ENCODE data around the gene SCMH1.

The SCMH1 gene

DNA sequence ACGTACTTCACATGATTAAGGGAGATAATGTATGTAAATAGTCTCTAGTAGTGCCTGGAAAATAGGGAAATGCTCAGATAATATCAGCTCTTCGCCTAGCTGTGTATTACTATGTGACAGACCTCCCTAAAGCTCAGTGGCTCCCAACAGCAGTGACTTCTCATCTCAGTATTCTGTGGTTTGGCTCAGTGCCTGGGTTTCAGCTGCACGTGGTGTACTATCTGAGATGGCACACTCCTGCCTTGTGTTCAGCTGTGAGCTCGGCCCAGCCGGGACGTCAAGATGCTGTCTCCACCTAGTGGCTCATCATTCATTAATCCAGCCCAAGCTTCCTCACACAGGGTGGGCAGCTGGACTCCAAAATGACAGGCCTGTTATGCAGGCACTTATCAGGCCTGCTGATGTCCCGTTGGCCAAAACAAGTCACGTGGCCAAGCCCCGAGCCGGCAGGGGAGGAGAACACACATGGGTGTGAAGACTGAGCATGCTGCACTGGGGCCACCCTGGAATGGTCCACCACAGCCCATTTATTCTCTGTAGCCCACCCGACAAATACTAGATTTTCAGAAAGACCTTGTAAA, 238.4 kb downstream of the SCMH1 start:
- peak; percentile 98 for DNase-seq (ENCODE audit: low read depth, low spot score)

DNA sequence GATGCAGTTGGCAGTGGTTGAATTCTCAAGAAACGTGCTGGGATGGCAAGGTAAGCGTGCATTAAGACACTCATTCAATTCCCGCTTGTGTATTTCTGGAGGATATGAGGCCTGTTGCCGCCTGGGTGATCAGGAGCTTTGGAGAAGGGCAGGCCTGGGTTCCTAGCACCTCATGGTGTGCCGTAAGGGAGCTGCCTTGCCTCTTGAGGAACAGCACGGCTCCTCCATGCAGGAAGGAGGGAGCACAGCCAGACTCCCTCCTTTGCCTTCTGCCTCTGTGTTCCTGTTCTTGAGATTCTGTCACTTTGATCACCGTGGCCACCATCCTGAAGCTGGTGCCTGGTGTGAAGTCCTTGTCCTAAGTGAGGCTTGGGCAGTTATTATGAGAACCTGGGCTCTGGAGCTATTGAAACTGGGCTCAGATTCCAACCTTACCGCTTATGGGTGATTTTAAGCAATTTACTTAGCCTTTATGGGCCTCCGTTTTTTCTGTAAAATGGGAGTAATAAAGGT, 238.9 kb downstream of the SCMH1 start:
- no peak for DNase-seq (ENCODE audit: low read depth, low spot score)

DNA sequence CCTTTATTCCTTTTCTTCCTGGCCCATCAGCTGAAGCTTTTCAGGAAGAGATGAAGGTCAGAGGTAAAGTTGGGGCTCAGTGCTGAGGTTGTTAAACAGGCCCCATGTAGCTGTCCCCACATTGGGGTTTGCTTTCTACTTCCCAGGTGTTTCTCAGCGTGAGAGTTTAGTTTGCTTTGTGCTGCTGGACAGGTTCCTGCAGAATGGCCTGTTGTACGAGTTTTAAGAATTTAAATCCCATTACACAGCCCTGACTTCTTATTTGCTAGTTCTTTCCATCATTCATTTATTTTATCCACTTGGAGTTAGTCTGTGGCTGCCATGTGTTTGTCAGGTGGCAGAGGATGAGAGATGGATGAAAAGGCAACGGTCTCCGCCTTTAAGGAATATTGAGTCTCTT, 243.4 kb downstream of the SCMH1 start:
- no peak for DNase-seq (ENCODE audit: low read depth, low spot score)

GRCh38 chr1:40997096-40997495, 245.0 kb downstream of the SCMH1 start:
- no peak for DNase-seq (ENCODE audit: low read depth, low spot score)

- no peak for DNase-seq (ENCODE audit: low read depth, low spot score)
Measured at GRCh38 chr1:40989066-40989465, 253.0 kb downstream of the SCMH1 start.

GRCh38 chr1:40988280-40988679, 253.8 kb downstream of the SCMH1 start:
- no peak for DNase-seq (ENCODE audit: low read depth, low spot score)

DNA sequence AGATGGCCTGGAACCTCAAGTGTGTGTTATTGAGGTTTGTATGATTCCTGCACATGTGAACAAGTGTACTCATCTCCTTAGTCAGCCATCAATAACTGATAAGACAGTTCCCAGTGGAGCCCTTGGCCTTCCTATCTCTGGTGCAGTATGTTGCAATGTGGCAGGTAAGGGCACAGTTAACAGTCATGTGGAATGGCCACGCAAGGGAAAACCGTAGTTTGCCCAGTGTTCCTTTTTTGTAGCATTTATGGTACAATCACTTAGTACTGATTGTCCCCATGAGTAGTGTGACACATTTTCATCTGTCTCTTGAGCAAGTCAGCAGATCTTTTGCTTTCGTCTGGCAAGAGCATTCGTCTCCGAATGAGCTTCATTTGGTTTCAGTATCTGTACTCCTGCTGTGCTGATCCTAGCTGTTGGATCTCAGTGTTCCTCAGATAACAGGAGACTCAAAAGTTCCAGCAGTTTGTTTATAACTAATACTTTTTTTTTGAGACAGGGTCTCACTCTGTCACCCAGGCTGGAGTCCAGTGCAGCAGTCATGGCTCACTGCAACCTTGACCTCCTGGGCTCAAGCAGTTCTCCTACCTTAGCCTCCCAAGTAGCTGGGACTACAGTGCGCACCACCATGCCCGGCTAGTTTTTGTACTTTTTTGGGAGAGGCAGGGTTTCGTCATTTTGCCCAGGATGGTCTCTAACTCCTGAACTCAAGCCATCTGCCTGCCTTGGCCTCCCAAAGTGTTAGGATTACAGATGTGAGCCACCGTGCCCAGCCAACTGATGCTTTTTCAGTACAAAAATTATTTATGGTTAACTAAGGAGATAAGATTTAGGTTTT, 254.4 kb downstream of the SCMH1 start:
- no peak for DNase-seq (ENCODE audit: low read depth, low spot score)

- no peak for DNase-seq (ENCODE audit: low read depth, low spot score)
Measured at GRCh38 chr1:40986956-40987355, 255.2 kb downstream of the SCMH1 start.

DNA sequence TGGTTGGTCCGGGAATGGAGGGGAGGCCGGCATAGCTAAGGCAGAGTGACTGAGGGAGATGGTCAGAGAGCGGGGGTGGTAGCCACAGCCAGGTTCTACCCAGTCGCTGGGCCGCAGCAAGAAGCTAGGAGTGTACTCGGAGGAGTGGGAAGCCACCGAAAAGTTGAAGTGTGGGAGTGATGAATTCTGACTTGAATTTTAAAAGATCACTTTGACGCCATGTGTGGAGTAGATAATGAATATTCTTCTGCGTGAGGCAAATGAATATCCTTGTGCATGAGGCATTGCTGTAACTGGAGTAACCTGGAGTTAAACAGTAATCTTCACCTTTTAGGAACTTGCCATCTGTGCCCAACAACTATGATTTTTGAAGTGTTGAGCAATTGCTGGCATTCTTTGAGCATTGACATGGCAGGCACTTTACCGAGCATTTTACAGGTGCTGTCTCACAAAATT, 255.8 kb downstream of the SCMH1 start:
- DNase-seq (ENCODE audit: low read depth, low spot score): no peak

DNA sequence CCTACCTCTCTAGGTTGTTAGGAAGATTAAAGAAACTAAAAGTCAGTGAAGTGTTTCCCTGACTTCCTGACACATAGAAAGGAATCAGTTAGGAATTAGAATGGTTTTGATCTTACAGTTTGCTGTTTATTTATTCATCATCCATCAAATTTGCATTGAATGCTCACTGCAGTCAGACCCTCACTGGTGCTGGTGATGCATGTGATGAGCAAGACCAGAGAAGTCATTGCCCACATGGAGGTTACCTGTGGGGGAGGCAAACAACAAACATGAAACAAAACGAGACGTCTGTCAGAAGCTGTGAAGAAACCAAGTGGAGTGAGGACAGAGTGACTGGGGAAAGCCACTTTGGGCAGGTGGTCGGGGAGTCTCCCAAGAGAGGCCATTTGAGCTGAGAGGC, 256.2 kb downstream of the SCMH1 start:
- DNase-seq (ENCODE audit: low read depth, low spot score): no peak

DNA sequence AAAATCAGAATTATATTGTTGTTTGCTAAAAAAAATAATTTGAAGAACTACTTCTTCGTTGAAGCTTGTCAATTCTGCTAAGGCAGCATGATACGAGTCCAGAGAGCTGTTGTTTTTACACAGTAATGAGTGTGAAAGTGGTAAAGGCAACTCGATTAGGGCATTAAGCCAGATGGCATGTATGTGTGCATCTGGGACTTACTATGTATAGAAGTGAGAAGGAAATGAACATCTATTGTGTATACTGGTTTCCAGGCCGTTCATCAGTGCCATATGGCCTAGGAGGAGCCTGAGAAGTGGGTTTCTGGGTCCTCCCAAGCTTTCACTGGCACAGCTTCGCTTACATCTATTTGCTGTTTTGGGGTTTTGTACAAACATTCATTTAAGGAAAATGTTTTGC, 256.9 kb downstream of the SCMH1 start:
- no peak for DNase-seq (ENCODE audit: low read depth, low spot score)

- no peak for DNase-seq (ENCODE audit: low read depth, low spot score)
Measured at GRCh38 chr1:40984531-40984930, 257.6 kb downstream of the SCMH1 start.

GRCh38 chr1:40984066-40984465, 258.0 kb downstream of the SCMH1 start:
- DNase-seq (ENCODE audit: low read depth, low spot score): peak; percentile 65

GRCh38 chr1:40983286-40983685, 258.8 kb downstream of the SCMH1 start:
- no peak for DNase-seq (ENCODE audit: low read depth, low spot score)

- DNase-seq (ENCODE audit: low read depth, low spot score): no peak
Measured at GRCh38 chr1:40982721-40983120, 259.4 kb downstream of the SCMH1 start.

DNA sequence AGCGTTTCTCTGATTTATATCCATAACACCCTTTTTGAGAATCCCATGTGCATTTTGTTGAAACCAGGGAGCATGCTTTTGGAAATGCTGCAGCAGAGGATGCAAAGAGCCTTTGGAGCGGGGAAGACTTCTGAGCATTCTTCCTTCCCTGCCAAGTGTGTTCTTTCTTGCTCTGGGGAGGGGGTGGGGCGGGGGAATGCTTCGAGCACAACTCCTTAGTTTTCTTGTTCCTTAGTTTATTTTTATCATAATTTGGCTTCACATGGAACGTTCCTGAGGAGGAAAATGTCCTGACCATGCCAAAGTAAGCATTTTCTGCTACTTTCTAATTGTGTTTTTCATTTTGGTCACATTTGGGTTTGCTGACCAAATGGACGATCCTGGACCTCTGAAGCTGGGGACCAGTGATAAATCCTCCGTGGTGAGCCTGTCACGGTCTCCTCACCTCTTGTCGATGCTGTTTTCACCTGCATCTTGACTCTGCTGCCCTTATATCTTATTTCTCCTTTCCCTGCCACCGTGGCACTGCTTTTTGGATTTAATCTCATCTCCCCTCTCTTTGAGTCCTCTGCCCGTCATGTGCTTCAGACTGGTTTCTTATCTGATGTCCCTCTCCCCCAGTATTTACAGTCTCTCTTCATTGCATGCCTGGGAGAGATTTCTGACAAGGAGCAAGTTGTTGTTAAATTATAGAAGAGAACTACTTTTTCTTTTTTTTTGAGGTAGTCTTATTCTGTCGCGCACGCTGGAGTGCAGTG, 260.2 kb downstream of the SCMH1 start:
- DNase-seq (ENCODE audit: low read depth, low spot score): peak; percentile 65

DNA sequence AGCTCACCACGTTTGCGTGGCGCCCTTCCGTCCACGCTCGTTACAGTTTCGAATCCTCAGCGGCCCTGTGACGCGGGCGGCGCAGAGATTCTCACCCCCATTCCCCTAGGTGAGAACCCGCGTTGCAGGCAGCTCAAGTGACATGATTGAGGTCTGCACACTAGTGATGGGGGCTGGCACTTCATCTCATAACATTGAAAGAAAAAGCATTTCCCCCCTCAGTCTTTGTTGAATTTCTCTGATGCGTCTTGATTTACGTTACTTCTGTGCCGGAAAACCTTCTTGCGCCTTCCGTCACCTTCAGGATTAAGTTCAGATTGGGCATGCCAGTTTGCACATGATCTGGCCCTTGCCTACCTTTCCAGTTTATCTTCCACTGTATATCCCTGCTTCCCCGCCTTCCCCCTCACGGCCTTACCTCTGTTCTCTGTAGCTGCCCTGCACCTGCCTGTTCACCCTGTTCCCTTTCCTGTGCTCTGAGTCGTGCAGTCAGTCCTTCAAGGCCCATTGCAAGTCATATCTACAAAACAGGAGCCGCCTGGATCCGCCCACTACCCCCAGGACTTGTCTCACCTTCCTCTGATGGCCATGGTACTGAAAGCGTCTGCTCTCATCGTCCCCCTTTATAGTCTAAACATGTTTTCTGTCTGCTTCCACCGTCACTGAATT, 261.5 kb downstream of the SCMH1 start:
- peak; percentile 48 for DNase-seq (ENCODE audit: low read depth, low spot score)

DNA sequence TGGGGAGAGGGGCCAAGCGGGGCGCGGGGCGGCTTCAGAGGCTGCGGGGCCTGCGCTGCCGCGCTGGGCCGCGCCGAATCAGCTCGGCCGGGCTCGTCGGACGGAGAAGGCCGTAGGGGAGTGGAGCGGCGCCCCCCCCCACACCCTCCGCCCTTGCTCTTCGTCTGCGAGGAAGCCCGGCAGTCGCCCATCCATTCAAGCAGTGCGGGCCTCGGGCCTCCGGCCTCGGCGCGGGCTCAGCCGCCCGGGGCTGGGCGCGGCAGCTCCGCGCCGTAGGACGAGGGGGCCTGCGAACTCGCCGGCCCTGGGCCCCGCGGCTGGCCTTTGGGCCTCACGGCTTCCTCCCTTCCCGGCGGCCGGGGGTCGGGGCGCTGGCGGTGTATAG, 262.0 kb downstream of the SCMH1 start:
- DNase-seq (ENCODE audit: low read depth, low spot score): no peak

GRCh38 chr1:40979241-40980067, 262.7 kb downstream of the SCMH1 start, which contains the start of gene CTPS1:
Gene CTPS1, plus strand, starts transcription at chr1:40979696. Its CDS starts 3,595 bp downstream, at chr1:40983291.
- peak; percentile 98 for DNase-seq (ENCODE audit: low read depth, low spot score)

- no peak for DNase-seq (ENCODE audit: low read depth, low spot score)
Measured at GRCh38 chr1:40978886-40979240, 263.2 kb downstream of the SCMH1 start.

- DNase-seq (ENCODE audit: low read depth, low spot score): peak; percentile 46
Measured at GRCh38 chr1:40977716-40978115, 264.4 kb downstream of the SCMH1 start.
